MCF 10A (cell line): ENCODE measurements around the gene ZMYND12. TPM values are rescaled to one million over a fixed set of nuclear protein-coding genes. Genes with fewer than 3 reads are reported as not detected.

Experiments used
- BruUV-seq: library from RNA; stranded (reverse); fragments of 400-500 nt; replicated peaks from 2 replicates; lab custom pipeline; 2021; lab: Mats Ljungman, UMichigan
- CTCF ChIA-PET: fragments of 300-600 bp; sonication (Branson Sonifier 250); formaldehyde crosslinking; extraction: SDS; loops from one replicate; lab custom pipeline; 2021; ENCODE audit warnings: antibody characterized with exemption, inconsistent platforms; lab: Yijun Ruan, JAX
- POLR2A ChIA-PET: fragments of 300-600, 350-650 bp; sonication (Branson Sonifier 250); formaldehyde crosslinking; extraction: SDS; loops from one replicate; lab custom pipeline; 2020; ENCODE audit warnings: antibody characterized with exemption, inconsistent platforms; lab: Yijun Ruan, JAX
- DNase-seq: peaks from one replicate; pipeline ENCODE4 v3.0.0-alpha.2; 2018; ENCODE audit not compliant: unreplicated experiment
- H3K27ac Mint-ChIP-seq: one replicate; pipeline ENCODE4 v1.8.0; 2022; ENCODE audit warnings: mild to moderate bottlenecking, low read depth, mixed read lengths; ENCODE audit not compliant: unreplicated experiment
- H3K27me3 Mint-ChIP-seq: one replicate; pipeline ENCODE4 v1.8.0; 2022; ENCODE audit warnings: mixed read lengths; ENCODE audit not compliant: insufficient read depth, unreplicated experiment
- H3K36me3 Mint-ChIP-seq: one replicate; pipeline ENCODE4 v1.8.0; 2022; ENCODE audit warnings: mild to moderate bottlenecking, moderate library complexity, mixed read lengths; ENCODE audit not compliant: insufficient read depth, unreplicated experiment
- H3K4me1 Mint-ChIP-seq: one replicate; pipeline ENCODE4 v1.8.0; 2022; ENCODE audit warnings: mixed read lengths; ENCODE audit not compliant: insufficient read depth, unreplicated experiment
- H3K4me3 Mint-ChIP-seq: one replicate; pipeline ENCODE4 v1.8.0; 2022; ENCODE audit warnings: mild to moderate bottlenecking, moderate library complexity, mixed read lengths; ENCODE audit not compliant: unreplicated experiment
- H3K9me3 Mint-ChIP-seq: one replicate; pipeline ENCODE4 v1.8.0; 2022; ENCODE audit warnings: mixed read lengths; ENCODE audit not compliant: unreplicated experiment
- CTCF ChIP-seq: fragments of 200-600 bp; IDR thresholded peaks from one replicate; pipeline ENCODE4 v1.8.0; 2022; ENCODE audit warnings: antibody characterized with exemption, mild to moderate bottlenecking; ENCODE audit not compliant: unreplicated experiment
- intact Hi-C: fragments of 100-400 bp; cut with micrococcal nuclease; formaldehyde crosslinking; loops from 2 replicates; pipeline ENCODE4 v1.14.1; 2022
- total RNA-seq: library from RNA; stranded (reverse); gene quantifications from 2 replicates; pipeline ENCODE4 v1.2.3, GENCODE V29; 2022

Gene ZMYND12
- total RNA-seq, 1 experiment from 2014 or later = 0.21 TPM

GRCh38 chr1:42423681-42424080 is 32.1 kb downstream of the ZMYND12 start:
- H3K9me3 Mint-ChIP-seq = no peaks in the 10 kb centered on the region
- peaks cover 16% of the 10 kb centered on the region for H3K4me1 Mint-ChIP-seq
- ChIA-PET POLR2A (interaction anchor here (1.6 kb wide), 1 partner anchor 28 kb away, joined by 5 read pairs; no protein-coding TSS in a partner anchor), CTCF (no interaction called here)
- H3K27me3 Mint-ChIP-seq = peaks cover 8% of the 10 kb centered on the region
- no peak for DNase-seq
- no peaks in the 10 kb centered on the region for H3K36me3 Mint-ChIP-seq
- intact Hi-C loops = no loop called here
- no peak for TF ChIP-seq CTCF
- no peak overlapping the region for H3K4me3 Mint-ChIP-seq
- H3K27ac Mint-ChIP-seq = no peak overlapping the region
- no TSS peak for BruUV-seq

GRCh38 chr1:42422737-42423136 is 33.1 kb downstream of the ZMYND12 start:
- Mint-ChIP-seq H3K4me3 (no peak overlapping the region), H3K9me3 (no peaks in the 10 kb centered on the region), H3K4me1 (peaks cover 16% of the 10 kb centered on the region), H3K27ac (no peak overlapping the region), H3K36me3 (no peaks in the 10 kb centered on the region), H3K27me3 (peaks cover 8% of the 10 kb centered on the region)
- intact Hi-C loops = no loop called here
- BruUV-seq = no TSS peak
- no peak for TF ChIP-seq CTCF
- ChIA-PET POLR2A (interaction anchor here (1.6 kb wide), 1 partner anchor 29 kb away, joined by 5 read pairs; no protein-coding TSS in a partner anchor), CTCF (no interaction called here)
- no peak for DNase-seq

- intact Hi-C loops = no loop called here
- DNase-seq = peak; percentile 55
- no peak overlapping the region for H3K27ac Mint-ChIP-seq
- peaks cover 8% of the 10 kb centered on the region for H3K4me1 Mint-ChIP-seq
- no peaks in the 10 kb centered on the region for H3K36me3 Mint-ChIP-seq
- H3K4me3 Mint-ChIP-seq = no peak overlapping the region
- no peaks in the 10 kb centered on the region for H3K9me3 Mint-ChIP-seq
- ChIA-PET POLR2A (interaction anchor here (0.6 to 1.1 kb wide), 2 partner anchors 85 to 482 kb away, joined by 3 read pairs; no protein-coding TSS in a partner anchor), CTCF (no interaction called here)
- BruUV-seq = no TSS peak
- peaks cover 8% of the 10 kb centered on the region for H3K27me3 Mint-ChIP-seq
- TF ChIP-seq CTCF = no peak
Measured at GRCh38 chr1:42420911-42421585, 34.8 kb downstream of the ZMYND12 start.

- CTCF ChIA-PET = interaction anchor here (0.7 kb wide), 1 partner anchor 30 kb away, joined by 3 read pairs; no protein-coding TSS in a partner anchor
- H3K9me3 Mint-ChIP-seq = no peaks in the 10 kb centered on the region
- H3K27me3 Mint-ChIP-seq = peaks cover 15% of the 10 kb centered on the region
- H3K4me3 Mint-ChIP-seq = no peak overlapping the region
- TF ChIP-seq CTCF = no peak
- H3K36me3 Mint-ChIP-seq = no peaks in the 10 kb centered on the region
- no peak overlapping the region for H3K27ac Mint-ChIP-seq
- BruUV-seq = no TSS peak
- no peak for DNase-seq
- POLR2A ChIA-PET = no interaction called here
- H3K4me1 Mint-ChIP-seq = peaks cover 8% of the 10 kb centered on the region
- intact Hi-C loops = no loop called here
Measured at GRCh38 chr1:42420121-42420520, 35.7 kb downstream of the ZMYND12 start.
